LoVo (cell line): Measurements from ENCODE around the gene PLEKHM2.

Experiments
- DNase-seq: peaks from one replicate; pipeline ENCODE4 v3.0.0-alpha.2; 2016; ENCODE audit warnings: low spot score

Gene PLEKHM2

DNA sequence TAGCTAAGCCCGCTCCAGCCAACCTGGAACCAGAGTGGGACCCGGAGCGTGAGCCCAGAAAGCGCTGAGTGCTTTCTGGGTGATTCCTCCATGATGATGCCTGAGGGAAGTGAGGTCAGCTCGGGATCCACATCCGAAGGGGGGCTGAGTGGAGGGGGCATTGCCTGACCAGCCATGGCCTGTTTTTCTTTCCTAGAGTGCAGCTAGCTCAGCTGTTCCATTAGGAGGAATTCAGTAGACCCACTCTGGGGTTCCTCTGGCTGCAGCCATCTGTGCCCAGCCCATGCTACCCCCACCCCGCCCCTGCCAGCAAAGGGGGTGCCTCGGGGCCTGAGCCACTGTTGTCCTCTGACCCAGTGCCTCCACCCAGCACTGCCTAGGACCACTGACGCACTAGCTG is 42.4 kb downstream of the PLEKHM2 start:
- no peak for DNase-seq

- DNase-seq, result no peak
Observed at GRCh38 chr1:15727021-15727420, 42.9 kb downstream of the PLEKHM2 start.

DNA sequence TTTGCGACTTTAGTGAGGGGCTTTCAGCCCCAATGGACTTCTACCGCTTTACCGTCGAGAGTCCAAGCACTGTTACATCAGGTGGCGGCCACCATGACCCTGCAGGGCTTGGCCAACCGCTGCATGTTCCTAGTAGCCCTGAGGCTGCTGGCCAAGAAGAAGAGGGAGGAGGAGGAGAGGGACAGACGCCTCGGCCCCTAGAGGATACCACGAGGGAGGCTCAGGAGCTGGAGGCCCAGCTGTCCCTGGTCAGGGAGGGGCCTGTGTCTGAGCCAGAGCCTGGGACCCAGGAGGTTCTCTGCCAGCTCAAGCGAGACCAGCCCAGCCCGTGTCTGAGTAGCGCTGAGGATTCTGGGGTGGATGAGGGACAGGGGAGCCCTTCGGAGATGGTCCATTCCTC is 43.3 kb downstream of the PLEKHM2 start:
- DNase-seq, result no peak

DNA sequence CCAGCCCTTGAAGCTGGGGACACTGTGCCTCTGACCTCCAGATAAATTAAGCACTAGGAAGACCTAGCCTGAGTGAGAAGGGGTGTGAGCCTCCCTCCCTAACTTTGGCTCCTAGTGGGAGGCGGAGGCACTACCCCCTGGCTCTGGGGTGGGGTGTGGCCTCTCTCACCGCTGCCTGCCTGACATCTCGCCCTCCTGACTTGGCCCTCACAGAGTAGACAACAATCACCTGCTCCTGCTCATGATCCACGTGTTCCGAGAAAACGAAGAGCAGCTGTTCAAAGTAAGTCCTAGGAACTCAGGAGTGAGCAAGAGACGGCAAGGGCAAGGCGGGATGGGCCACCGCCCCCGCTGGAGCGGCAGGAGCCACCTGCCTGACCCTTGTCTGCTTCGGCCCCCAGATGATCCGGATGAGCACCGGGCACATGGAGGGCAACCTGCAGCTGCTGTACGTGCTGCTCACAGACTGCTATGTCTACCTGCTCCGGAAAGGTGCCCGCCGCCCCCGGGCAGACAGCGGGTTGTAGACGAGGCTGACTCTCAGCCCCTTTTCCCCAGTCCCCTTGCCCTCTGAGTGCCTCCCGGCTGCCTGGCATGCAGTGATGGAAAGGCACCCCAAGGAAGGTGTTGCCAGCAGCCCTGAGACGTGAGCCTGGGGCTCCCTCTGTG is 43.9 kb downstream of the PLEKHM2 start:
- no peak for DNase-seq

GRCh38 chr1:15728937-15729657 is 45.0 kb downstream of the PLEKHM2 start:
- no peak for DNase-seq

GRCh38 chr1:15730423-15730822 is 46.3 kb downstream of the PLEKHM2 start:
- no peak for DNase-seq

DNA sequence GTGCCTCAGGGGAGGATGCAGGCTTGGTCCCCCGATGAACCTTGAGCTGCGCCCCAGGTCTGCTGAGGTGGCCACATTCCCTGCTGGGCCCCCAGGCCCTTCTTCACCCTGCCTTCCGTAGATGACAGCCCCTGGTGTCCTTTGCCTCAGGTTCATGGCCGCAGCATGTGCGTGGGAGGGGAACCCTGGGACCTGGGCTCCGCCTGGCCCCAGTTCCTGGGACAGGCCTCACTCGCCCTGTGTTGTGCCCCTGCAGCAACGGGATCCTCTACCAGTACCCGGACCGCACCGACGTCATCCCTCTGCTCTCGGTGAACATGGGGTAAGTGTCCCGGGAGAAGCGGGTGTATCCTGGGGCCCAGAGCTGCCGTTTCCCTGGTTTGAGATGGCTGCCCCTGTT is 46.8 kb downstream of the PLEKHM2 start:
- no peak for DNase-seq

DNA sequence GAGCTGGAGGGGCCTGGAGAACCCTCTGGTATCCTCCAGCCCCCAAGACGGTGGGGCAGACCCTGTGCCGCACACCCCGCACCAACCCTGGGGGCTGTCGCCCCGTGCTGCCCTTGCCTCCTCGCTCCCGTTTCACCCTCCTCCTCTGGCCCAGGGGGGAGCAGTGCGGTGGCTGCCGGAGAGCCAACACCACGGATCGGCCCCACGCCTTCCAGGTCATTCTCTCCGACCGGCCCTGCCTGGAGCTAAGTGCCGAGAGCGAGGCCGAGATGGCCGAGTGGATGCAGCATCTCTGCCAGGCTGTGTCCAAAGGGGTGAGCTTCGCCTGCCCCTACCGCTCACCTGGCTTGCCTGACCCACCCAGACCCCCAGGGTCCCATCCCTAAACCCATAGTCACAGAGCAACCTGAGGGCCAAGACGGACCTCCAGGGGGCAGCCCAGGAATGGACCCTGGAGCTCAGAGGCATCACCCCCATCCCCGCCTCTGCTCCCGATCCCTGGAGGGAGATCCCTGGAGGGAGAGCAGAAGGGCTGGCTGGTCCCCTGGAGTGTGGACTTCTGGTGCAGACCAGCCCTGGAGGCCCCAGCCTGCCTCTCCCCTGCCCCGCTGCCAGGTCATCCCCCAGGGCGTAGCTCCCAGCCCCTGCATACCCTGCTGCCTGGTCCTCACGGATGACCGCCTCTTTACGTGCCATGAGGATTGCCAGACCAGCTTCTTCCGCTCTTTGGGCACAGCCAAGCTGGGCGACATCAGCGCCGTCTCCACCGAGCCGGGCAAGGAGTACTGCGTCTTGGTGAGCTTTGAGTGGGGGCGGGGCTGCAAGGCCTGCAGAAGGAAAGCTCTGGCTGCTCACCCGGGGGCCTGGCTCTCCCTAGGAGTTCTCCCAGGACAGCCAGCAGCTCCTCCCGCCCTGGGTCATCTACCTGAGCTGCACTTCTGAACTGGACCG is 47.9 kb downstream of the PLEKHM2 start:
- no peak for DNase-seq

DNA sequence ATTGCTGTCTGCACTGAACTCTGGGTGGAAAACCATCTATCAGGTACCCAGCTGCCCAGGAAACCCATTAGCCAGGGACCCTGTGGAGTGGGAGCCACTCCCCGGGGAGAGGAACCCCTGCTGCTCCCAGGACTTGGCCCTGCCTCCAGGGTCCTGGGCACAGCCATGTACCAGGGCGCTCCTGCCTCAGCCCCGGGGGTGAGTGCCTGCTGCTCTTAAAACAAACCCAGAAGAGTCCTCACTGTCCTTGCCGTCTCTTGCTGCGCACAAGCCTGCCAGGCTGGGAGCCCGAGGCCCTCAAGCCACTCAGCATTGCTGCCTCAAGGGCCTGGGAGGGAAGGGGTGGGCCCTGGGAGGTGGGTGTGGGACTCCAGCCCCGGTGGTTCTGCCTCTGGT is 48.6 kb downstream of the PLEKHM2 start:
- no peak for DNase-seq

GRCh38 chr1:15733218-15733725 is 49.2 kb downstream of the PLEKHM2 start:
- no peak for DNase-seq

DNA sequence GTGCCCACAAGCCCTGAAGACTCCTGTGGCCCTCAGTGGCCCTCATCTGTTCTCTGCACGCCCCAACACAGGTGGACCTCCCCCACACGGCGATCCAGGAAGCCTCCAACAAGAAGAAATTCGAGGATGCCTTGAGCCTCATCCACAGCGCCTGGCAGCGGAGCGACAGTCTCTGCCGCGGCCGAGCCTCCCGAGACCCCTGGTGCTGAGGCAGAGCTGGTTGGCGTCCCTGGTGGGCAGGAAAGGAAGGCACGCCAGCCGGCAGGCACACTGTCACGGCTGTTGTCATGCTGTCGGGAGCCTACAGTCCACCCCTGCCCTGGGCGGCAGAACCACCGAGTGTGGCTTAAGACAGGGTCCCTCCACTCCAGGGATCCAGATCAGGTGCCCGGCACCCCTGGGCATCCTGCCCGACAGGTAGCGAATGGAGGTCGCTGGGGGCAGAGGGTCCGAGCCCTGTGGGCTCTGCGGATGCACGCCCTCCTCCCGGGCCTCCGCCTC is 49.7 kb downstream of the PLEKHM2 start:
- no peak for DNase-seq

- DNase-seq, result no peak
Observed at GRCh38 chr1:15734296-15734695, 50.2 kb downstream of the PLEKHM2 start.

DNA sequence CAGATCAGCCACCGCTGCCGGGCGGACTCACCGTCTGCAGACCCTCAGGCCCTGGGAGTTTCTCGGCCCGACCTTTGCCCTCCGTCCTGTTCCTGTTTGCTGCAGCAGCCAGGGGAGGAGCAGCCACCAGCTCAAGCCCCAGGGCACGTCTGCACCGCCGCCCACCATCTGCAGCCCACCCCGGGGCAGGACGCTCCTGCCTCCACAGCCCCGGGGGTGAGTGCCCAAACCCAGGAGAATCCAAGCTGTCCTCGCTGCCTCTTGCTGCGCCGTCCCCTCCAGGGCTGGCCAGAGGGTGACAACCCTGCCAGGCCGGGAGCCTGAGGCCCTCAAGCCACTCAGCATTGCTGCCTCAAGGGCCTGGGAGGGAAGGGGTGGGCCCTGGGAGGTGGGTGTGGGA is 50.8 kb downstream of the PLEKHM2 start:
- no peak for DNase-seq

DNA sequence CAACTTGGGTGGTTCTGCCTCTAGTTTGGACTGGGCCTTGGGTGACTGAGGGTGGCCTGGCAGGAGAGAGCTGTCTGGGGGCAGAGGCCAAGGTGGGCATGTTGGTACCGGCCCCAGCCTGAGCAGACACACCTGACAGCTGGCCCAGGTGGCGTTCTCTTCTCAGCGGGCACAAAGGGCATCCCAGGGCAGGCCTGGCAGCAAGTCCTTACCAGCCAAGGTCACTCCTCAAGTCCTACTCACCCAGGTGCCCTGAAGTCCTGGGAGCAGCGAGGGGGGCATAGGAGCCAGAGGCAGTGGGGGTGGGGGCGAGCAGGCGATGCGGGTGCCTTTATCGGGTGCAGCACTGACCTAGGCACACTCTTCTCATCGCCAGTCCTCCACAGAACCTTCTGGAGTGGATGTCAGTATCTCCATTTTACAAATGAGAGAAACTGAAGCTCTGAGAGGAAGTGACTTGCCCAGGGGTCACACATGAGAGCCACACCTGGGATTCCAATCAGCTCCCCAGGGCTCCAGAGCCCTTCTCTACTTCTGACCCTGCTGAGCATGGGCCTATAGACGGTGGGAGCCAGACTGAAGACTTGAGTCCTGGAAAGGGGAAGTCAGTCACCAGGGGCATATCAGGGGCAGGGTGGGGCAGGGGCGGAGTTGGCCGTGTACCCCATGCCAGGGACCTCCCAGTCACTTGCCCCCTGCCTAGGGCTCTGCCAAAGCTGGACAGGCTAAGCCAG is 51.4 kb downstream of the PLEKHM2 start:
- DNase-seq, result no peak

- DNase-seq, result no peak
Observed at GRCh38 chr1:15736038-15736891, 52.1 kb downstream of the PLEKHM2 start, which contains the start of gene SLC25A34. Gene SLC25A34 (plus strand): TSS chr1:15736258. CDS start chr1:15736486, 228 bp downstream.

GRCh38 chr1:15736892-15737261 is 52.8 kb downstream of the PLEKHM2 start:
- DNase-seq, result no peak

- DNase-seq, result no peak
Observed at GRCh38 chr1:15737324-15738319, 53.5 kb downstream of the PLEKHM2 start.

DNA sequence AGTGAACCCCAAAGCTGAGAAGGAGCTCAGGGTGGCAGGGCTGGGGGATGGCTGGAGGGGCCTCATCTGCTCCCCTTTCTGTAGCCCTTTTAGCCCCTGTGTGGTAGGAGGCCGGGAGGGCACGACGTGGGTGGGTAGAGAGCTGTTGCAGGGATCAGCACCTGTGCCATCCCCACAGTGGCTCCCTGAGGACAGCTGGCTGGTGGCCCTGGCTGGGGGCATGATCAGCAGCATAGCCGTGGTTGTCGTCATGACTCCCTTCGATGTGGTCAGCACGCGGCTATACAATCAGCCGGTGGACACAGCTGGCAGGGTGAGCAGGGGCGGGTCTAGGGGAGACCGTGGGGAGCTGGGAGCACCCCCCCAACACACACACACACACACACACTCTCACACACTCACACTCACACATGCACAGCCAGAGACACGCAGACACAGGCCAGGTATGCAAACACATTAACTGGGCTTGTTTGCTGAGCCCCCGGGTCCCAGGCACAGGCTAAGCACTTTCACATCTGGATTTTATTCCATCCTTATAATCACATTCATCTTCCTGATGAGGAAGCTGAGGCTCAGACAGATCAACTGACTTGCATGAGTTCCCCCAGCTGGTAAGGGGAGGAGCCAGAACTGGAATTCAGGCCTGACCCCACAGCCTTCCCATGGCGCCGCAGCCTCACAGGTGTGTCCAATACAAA is 54.4 kb downstream of the PLEKHM2 start:
- DNase-seq, result no peak

DNA sequence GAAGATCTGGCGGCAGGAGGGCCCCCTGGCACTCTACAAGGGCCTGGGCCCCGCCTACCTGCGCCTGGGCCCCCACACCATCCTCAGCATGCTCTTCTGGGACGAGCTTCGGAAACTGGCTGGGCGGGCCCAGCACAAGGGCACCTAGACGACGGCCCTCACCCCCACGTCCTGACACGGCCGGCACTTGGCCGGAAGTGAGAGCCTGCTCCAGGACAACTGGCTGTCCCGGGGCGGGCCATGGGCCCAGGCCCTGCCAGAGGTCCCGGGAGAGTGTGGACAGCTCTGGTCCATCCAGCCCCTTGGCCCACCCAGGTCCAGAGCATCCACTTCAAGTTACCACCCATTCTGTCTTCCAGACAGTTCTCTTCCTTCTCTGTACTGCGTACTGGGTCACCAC is 55.1 kb downstream of the PLEKHM2 start:
- DNase-seq, result no peak
